Right renal pelvis (tissue), 4 donors: ENCODE results near the gene EGFR. TPM values are rescaled to one million over a fixed set of nuclear protein-coding genes. Genes with fewer than 3 reads are reported as not detected.
"Not testable (repeated sequence)": the region's sequence is repeated elsewhere in the genome, so short reads cannot be mapped to it uniquely, and the experiment has no call there.

ENCODE experiments used
- DNase-seq, 4 donors: peaks; one replicate each; pipeline ENCODE4 v3.0.0-alpha.2; 2013; ENCODE audit warnings: low read depth in 4 of 4, low spot score in 3 of 4, missing footprints in 1 of 4
- polyA plus RNA-seq, 4 donors: library from polyadenylated mRNA; unstranded; fragments of 120-200 nt; gene quantifications; one replicate each; pipeline ENCODE4 v1.2.1, GENCODE V29; 2013; ENCODE audit not compliant: insufficient read length in 4 of 4

EGFR gene
- polyA plus RNA-seq, 4 donors = 27.3 to 37.0 (median 32.8) TPM

GRCh38 chr7:55032069-55032699 is 13.4 kb downstream of the EGFR start:
- no peak for DNase-seq

- no peak for DNase-seq
Observed at GRCh38 chr7:55033236-55033846, 14.5 kb downstream of the EGFR start.

- no peak for DNase-seq
Observed at GRCh38 chr7:55034776-55035175, 16.0 kb downstream of the EGFR start.

GRCh38 chr7:55035410-55035809 is 16.6 kb downstream of the EGFR start:
- not testable (repeated sequence) for DNase-seq

- DNase-seq = no peak
Observed at GRCh38 chr7:55036950-55037736, 18.3 kb downstream of the EGFR start.

GRCh38 chr7:55043691-55044370 is 25.0 kb downstream of the EGFR start:
- no peak for DNase-seq

- DNase-seq = no peak
Observed at GRCh38 chr7:55044371-55044717, 25.5 kb downstream of the EGFR start.

- DNase-seq = no peak
Observed at GRCh38 chr7:55044791-55045190, 26.0 kb downstream of the EGFR start.

GRCh38 chr7:55046582-55047342 is 27.9 kb downstream of the EGFR start:
- DNase-seq = no peak

GRCh38 chr7:55048221-55048859 is 29.5 kb downstream of the EGFR start:
- DNase-seq = no peak

GRCh38 chr7:55050281-55050680 is 31.5 kb downstream of the EGFR start:
- no peak for DNase-seq

- DNase-seq = no peak
Observed at GRCh38 chr7:55052081-55052480, 33.3 kb downstream of the EGFR start.

GRCh38 chr7:55052741-55053427 is 34.1 kb downstream of the EGFR start:
- no peak for DNase-seq

- no peak for DNase-seq
Observed at GRCh38 chr7:55053651-55054571, 35.1 kb downstream of the EGFR start.

- no peak for DNase-seq
Observed at GRCh38 chr7:55054758-55055157, 35.9 kb downstream of the EGFR start.

- DNase-seq = no peak
Observed at GRCh38 chr7:55055479-55055878, 36.7 kb downstream of the EGFR start.

- DNase-seq = no peak
Observed at GRCh38 chr7:55056068-55056467, 37.3 kb downstream of the EGFR start.
